NCI-H2171 treated with DMSO at 0.1 percent for 48 hours (cell line): ENCODE results near the gene ACER1.
"Not testable (repeated sequence)": the region's sequence is repeated elsewhere in the genome, so short reads cannot be mapped to it uniquely, and the experiment has no call there.

Source experiments
- DNase-seq: peaks from one replicate; lab custom pipeline; 2025; lab: John Stamatoyannopoulos, UW

ACER1 gene

DNA sequence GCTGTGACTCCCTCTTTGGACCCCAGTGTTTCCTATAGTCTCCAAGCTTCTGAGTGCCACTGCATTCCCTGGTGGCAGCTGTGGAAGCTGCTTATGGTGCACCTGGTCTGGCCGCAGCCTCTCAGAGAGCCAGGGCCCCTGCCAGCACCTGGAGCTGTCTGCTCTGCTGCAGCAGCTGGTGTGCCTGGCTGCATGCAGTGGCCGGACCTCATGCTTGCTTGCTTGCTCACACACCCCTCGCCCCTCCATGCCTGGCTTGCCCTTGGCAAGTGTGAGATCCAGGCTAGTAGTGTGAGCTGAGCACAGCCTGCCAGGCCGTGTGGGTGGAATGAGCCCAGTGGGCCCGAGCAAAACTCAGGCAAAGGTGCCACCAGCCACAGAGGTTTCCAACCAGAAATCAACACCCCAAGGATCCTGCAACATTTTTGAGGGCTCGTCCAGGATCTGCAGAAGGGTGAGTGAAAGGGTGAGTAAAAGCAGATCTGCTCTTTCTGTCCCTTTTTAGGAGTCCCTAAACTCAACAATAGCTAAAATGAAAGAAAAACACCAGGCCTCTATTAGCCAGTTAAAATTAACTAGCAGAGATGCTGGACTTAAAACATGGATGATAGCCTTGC lies 46.0 kb downstream of the ACER1 start:
- DNase-seq, result no peak

DNA sequence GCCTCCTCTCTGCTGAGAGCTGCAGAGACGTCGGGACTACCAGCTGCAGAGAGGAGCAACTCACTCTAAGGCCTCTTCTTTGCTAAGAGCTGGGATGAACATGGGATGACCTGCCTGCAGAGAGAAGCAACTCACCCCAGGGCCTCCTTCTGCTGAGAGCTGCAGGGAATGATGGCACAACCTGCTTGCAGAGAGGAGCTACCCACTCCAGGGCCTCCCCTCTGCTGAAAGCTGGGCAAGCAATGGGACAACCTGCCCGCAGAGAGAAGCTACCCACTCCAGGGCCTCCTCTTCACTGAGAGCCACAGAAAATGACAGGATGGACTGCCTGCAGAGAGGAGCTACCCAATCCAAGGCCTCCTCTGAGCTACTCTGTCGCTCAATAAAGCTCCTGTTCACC lies 46.7 kb downstream of the ACER1 start:
- DNase-seq, result no peak

DNA sequence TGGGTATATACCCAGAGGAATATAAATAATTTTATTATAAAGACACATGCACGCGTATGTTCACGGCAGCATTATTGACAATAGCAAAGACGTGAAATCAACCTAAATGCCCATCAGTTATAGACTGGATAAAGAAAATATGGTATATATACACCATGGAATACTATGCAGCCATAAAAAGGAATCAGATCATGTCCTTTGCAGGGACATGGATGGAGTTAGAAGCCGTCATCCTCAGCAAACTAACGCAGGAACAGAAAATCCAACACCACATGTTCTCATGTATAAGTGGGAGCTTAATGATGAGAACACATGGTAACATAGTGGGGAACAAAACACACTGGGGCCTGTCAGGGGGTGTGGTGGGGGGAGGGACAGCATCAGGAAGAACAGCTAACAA lies 51.0 kb downstream of the ACER1 start:
- not testable (repeated sequence) for DNase-seq

DNA sequence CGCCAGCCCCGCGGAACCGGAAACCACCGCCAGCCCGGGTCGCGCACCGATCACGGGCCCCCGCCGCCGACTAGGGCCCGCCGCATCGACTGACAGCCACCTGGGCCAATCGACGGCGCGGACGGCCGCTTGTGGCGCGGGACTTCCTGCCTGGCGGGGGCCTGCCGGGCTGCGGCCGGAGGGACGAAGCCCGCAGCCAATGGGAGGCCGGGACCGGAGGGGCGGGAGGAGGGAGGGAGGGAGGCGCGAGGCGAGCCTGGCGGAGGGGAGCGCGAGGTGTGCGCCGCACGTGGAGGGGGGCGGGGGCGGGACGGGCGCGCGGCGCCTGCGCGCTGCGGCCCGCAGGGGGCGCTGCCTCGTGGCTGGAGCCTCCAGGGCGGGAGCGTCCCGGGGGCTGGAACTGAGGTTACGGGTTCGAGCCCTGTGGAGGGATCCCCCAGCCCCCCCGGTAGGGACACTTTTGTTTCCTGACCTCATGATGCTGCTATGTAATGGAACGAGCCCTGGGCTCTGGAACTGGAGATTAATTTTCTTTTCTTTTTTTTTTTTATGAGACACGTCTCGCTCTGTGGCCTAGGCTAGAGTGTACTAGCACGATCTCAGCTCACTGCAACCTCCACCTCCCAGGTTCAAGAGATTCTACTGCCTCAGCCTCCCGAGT lies 53.4 kb downstream of the ACER1 start, which contains the start of gene MLLT1:
Gene MLLT1 (minus strand): TSS at position 45 of the 661 bp plus-strand sequence. CDS start 191 bp downstream, outside the sequence.
- DNase-seq, result peak; percentile 87

DNA sequence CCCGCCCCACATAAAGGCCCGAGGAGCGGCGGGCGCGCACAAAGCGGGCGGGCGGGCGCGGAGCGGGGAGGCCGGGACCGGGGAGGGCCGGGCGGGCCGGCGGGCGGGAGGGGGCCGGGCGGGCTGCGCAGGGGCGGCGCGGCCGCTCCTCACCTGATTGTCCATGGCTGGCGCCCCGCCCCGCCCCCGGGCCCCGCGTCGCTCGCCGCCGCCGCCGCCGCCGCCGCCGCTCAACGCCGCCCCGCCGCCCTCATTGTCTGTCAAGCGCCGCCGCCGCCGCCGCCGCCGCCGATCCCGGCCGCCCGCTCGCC lies 53.8 kb downstream of the ACER1 start:
- no peak for DNase-seq

DNA sequence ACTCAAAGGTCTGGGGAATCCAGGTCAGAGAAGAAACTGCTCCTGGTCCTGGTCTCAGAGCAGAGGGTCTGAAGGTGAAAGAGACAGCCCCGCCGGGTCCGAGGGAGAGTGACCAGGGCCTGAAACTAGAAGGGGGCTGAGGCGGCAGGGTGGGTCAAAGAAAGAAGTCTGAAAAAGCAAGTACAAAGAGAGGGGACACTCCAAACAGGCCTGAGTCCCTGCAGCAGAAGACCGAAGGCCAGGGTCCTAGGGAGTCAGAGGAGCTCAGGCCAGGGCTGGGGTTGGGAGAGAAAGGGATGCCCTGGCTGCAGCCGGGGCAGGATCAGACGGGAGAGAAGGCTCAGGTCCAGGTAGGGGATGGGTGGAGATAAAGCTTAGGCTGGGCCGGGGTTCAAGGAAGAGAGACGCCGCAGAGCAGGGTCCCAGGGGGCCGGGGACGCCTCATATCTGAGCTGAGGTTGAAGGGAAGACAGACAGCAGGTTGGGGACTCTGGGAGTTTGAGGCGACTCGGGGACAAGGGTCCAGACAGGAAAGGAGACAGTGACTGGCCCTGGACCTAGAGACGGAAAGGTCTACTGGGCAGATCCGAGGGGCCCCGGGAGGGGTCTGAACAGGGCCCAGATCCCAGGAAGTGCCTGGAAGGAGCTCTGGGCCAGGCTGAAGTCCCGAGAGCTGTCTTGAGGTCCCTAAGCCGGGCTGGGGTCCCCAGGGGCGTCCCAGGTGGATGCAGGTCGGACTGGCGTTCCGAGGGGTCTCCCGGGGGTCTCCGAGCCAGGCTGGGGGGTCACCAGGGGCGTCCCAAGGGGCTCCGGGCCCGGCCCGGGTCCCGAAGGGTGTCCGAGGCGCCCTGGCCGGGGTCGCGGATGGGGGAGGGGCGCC lies 54.4 kb downstream of the ACER1 start:
- DNase-seq, result no peak

DNA sequence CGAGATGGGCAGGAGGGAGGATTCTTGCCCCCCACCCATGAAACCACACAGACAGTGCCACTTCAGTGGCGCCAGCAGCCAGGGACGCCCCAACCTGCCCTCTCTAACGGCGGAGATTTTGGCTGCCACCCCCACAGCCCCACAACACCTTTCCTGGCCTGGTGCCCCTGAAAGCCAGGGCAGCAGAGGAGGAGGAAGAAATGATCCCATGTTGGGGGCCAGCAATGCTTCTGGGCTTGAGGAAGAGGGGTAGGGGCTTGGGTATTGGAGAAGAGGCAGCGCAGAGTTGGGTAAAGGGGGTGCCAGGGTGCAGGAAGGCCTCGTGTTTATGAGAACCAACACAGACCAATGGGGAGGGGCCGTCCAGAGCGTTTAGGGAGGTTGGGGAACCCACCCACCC lies 55.4 kb downstream of the ACER1 start:
- DNase-seq, result no peak

DNA sequence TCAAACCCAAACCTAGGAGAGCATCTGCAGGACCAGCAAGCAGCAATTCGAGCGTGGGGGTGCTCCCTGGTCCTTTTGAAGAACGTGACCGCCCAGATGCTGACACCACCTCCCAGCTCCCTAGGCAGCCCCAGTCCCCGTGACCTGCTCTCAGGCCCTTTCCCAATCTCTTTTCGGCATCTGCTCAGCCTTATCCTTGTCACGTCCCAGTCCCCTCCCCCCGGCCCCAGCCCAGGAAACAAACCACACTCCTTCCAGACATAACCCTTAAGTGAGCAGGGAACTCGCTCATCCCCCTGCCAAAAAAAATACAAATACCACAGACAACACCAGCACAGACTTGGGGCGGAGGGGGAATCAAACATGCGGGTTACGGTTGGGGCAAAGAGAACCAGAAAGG lies 57.0 kb downstream of the ACER1 start:
- DNase-seq, result no peak

DNA sequence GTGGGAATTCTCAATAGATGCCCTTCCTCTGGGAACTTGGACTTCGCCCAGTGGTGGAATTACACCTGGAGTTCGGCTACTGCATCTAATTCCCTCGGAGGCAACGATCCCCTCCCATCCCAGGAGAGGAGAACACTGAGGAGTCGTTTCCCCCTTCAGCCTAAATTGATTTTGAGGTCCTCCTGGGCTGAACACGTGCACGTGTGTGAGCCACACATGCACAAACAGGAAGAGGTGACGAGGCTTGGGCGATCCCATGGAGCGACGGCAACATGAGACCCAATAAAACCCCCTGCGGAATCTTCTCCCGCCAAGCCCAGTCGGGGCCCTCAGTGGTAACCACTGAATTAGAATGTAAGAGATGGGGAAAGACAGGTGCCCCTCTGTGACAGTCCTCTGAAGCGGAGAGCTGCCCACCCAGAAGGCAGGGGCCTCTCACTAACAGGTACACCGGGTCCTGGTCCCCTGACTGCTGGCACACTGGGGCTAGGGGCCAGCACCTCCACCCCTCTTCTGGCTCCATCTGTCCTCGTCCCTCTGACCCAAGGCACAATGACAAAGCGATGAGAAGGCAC lies 58.2 kb downstream of the ACER1 start:
- DNase-seq, result no peak

DNA sequence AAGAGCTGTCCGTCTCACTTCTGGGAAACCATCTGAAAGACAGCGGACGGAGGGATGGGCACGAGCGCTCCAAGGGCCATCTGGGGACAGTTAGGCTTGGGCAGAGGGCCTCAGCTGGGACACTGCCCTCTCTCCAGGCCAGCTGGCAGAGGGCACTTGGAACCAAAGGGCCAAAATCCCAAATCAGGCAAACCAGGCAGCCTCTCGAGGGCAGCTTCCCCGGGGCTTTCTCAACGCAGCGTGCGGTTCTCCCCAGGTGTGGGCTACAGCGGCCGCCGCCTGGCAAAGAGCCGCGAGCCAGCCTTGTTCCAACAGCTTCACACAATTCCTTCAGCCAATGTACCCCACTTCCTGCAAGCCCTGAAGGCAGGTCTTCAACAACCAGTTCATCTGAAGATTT lies 58.7 kb downstream of the ACER1 start:
- DNase-seq, result no peak

DNA sequence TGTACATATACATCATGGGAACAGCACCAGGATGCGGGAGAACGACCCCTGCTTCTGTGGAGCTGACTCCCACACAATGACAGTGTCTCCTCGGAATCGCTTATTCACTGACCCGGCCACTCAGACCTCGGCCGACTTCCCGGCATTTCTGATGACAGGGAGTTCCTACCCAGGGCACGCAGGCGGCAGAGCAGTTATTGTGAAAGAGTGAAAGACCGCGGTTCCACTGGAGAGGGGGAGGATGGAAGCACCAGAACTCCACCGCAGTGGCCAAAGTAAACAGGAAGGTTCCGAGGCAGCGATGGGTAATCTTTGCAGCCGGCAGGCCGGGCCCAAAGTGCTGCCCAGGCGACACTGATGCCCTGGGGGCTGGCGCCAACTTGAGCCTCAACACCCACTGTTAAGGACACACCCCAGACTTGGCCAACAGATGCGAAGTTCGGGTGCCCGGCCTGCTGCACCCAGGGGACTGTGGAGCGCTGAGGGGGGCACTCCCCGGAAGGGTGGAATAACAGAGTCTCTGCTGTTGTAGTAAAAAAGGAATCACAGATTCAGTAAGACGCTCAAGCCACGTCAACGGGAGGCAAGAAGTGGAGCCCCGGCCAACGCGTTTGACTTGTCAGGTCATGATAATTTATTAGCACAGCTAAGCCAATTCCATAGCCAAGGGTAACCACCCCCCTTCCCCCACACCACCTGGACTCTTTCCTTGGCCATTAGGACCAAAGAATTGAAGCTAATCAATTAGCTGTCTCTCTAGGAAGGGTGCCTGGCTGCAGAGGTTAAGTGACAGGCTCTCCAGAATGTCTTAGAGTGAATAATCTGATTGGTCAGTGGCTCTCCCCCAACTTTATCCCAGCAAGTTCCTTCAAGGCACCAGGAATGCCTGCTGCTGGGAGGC lies 59.5 kb downstream of the ACER1 start:
- no peak for DNase-seq

DNA sequence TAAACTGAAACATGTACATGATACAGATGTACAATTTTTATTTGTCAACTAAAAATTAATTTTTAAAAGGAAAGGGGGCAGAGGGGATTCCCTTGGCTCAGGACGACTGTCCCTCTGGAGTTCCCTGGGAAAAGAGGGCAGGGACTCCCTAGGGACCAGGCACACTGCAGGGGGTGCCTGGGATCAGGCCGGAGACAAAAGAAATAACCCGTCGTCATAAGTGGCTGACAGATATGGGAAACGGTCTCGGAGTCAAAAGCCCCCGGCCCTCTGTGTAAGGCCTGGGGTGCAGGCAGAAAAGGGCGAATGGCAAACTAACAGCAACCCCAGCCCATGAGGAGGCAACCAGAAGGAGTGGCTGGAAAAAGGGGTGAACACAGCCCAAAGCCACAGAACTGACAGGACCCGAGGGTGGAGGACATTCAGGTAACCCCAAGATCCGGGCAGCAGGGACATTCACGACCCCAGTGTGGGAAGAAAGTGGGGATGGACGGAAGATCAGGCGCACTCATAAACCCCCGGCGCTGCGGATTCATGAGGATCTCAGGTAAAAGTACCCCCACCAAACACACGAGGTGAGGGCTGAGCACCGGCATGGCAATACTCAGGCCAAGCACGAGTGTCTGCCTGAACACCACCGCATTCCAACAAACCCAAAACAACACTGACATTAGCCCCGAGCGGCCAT lies 60.4 kb downstream of the ACER1 start:
- DNase-seq, result no peak

DNA sequence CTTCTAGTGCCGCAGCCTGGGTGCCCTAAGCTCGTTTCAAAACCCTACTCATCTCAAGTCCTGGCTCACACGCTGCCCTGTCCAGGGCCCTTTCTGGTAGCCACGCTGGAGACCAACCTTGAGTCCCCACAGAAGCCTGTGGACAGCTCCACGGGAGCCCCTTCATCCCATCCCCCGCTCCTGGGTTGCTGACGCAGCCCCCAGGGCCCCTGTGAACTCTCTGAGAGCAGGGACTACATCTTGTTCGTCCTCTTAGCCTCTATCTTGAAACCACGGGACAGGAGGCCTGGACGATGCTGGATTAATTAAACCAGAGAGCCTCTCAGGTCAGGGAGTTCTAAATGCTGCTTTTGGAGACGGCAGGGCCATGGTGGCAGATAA lies 61.0 kb downstream of the ACER1 start:
- DNase-seq, result no peak

DNA sequence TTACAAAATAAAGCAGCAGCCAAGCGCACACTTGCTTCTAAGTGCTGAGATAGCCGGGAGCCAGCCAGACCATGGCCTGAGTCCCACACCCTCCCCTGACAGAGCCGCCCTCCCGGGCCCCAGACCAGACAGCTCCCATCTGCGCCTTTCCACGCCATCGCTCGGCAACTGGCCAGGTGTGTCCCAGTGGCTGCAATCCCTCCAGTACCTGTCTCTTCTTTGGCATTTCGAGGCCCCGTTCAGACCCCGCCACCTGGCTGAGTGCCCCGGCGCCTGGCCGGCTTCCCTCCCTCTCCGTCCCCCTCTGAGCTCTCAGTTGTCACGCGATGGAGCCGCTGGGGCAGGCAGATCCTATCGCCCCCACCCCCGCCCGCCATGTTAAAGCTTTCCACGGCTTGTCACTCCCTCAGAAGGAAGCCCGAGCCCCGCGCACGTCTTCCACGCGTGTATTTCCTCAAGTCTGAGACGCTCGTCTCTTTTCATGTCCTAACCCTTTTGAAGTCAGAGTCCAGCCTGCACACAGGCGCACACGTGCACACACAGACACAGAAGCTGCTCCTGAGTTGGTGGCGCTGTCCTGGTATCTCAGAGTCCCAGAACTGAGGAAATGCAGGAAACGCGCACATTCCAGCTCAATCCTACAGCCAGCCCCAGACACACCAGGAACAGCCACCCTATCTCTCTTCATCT lies 61.5 kb downstream of the ACER1 start:
- DNase-seq, result no peak

DNA sequence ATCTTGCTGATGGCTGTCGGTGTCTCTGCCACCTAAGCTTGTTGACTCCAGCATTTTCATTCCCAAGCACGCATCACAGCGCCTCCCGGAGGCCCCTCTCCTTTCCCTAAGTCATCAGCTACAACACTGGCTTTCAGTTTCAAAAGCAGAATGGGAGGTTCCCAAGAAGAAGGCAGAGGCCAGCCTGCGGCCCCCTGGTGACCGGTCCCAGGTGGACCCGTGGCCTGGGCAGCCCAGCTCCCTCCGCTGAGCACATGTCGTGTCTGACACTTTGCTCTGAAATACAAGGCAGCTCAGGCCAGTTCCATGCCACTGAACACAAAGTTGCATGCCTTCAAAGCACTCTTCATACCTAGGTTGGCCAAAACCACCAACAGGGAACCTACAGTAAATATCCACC lies 62.2 kb downstream of the ACER1 start:
- no peak for DNase-seq

DNA sequence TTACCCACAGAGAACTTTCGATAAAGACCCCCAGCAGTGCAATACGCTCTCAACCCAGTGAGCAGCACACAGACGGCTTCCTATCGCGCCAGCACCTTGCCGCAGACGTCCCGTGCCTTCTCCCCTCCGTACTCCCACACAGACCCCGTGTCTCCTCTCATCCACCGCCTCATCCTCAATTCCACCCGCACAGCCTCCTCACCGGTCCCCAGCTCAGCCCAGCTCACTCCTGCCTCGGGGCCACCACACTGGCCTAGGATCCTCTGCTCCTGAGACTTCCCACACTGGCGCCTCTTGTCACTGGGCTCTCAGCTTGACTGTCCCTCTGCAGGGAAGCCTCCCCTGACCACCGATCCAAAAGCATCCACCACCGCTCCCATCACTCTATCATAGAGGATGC lies 62.6 kb downstream of the ACER1 start:
- DNase-seq, result no peak

DNA sequence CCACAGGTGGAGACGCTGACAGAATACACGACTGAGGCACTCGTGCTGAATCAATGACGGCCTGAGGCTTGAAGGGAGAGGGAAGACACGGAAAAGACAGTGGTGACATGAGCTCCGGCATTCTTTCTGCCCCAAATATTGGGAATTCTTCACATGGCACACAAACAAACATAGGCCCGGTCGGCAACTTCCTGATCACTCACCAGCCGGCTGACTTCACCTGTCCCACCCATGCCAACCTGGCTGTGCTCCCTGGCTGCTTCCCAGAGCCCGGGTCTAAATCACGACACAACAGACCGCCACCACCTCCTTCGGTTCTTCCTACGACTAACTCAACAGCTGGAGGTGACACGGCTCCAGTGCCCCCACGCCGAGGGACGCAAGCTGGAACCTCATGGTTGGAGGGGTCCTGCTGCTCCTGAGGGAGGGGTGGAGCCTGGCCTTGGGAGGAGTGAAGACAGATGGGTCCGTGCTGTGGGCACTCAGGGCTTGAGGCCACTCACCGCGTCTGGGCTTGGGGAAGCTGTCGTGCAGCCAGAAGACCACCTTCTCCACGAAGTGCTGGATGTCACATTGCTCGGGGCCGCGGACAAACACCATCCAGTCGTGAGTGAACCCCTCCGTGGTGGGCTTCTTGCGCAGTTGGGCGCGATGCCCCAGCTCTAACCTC lies 63.2 kb downstream of the ACER1 start:
- no peak for DNase-seq

DNA sequence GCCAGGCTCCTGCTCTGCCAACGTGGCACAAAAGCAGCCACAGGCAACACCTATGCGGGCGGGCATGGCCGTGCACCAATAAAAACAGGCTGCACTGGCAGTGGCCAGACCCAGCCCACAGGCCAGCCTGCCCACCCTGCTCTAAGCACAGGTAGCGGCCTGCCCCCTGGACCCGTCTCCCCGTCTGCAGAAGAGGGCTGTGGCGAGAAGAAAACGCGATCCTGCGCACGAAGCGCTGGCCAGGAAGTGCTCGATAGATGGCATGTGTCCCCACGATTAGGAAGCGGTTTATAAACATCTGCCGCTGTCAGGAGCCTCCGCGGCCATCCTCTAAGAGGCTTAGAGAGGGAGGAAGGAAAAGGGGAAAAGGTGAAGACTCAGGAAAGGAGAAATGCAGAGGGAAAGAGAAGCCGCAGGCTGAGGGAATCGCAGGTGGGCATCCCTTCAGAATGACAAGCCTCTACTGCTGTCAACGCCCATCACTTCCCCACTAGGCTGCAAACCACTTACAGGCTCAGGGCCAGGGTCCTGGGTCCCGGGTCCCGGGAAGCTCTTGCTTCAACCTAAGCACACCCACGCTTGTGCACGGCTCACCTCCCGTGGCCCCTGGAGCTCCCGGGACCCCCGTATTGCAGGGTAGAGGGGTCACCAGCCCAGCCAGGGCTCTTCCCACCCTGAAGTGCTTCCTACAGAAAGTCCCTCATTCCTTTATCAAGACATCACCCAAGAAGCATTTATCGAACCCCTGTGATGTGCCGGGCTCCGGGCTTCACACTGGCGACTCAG lies 64.1 kb downstream of the ACER1 start:
- no peak for DNase-seq

DNA sequence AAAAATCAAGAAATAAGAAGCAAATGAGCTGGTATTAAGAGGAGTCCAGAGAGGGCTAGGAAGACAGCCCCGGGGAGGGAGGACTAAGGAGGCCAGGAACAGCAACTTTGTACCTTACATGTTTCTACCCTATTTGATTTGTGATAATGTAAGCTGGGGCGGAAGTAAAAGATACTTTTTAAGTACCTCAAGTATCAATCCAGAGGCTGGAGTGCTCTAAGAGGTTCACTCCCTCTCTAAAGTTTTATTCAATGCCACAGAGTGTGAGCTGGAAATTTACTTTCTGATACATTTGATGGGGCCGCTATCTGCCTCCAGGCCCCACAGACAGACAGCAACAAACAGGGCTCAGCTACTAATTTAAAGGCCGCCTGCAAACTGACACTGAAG lies 65.0 kb downstream of the ACER1 start:
- DNase-seq, result no peak
